ENCODE data around the gene TMEM123.

TMEM123 gene

GRCh38 chr11:102459393-102459792, 6.8 kb upstream of the TMEM123 start:
- peaks cover 18% of the 10 kb centered on the region for H3K4me1 ChIP-seq (ENCODE audit: control insufficient read depth, insufficient read depth, low read length, unreplicated experiment)
- H3K4me3 ChIP-seq (ENCODE audit: low read depth, low read length), result no peak overlapping the region
- H3K27me3 ChIP-seq (ENCODE audit: insufficient read depth, low read length), result no peaks in the 10 kb centered on the region
- no peaks in the 10 kb centered on the region for H3K79me2 ChIP-seq (ENCODE audit: control insufficient read depth, insufficient read depth, low read length, unreplicated experiment)
- H3K36me3 ChIP-seq (ENCODE audit: insufficient read depth, low read length), result no peaks in the 10 kb centered on the region
- no peak overlapping the region for H3K27ac ChIP-seq (ENCODE audit: low read depth, low read length)
- no peak overlapping the region for H2AFZ ChIP-seq (ENCODE audit: low read length, unreplicated experiment)

GRCh38 chr11:102458548-102458947, 6.0 kb upstream of the TMEM123 start:
- H2AFZ ChIP-seq (ENCODE audit: low read length, unreplicated experiment), result no peak overlapping the region
- H3K36me3 ChIP-seq (ENCODE audit: insufficient read depth, low read length), result no peaks in the 10 kb centered on the region
- no peaks in the 10 kb centered on the region for H3K27me3 ChIP-seq (ENCODE audit: insufficient read depth, low read length)
- no peak overlapping the region for H3K4me3 ChIP-seq (ENCODE audit: low read depth, low read length)
- peaks cover 19% of the 10 kb centered on the region for H3K4me1 ChIP-seq (ENCODE audit: control insufficient read depth, insufficient read depth, low read length, unreplicated experiment)
- H3K27ac ChIP-seq (ENCODE audit: low read depth, low read length), result no peak overlapping the region
- no peaks in the 10 kb centered on the region for H3K79me2 ChIP-seq (ENCODE audit: control insufficient read depth, insufficient read depth, low read length, unreplicated experiment)

GRCh38 chr11:102457865-102458264, 5.3 kb upstream of the TMEM123 start:
- peaks cover 22% of the 10 kb centered on the region for H3K4me1 ChIP-seq (ENCODE audit: control insufficient read depth, insufficient read depth, low read length, unreplicated experiment)
- no peak overlapping the region for H2AFZ ChIP-seq (ENCODE audit: low read length, unreplicated experiment)
- no peaks in the 10 kb centered on the region for H3K36me3 ChIP-seq (ENCODE audit: insufficient read depth, low read length)
- H3K27me3 ChIP-seq (ENCODE audit: insufficient read depth, low read length), result no peaks in the 10 kb centered on the region
- no peak overlapping the region for H3K4me3 ChIP-seq (ENCODE audit: low read depth, low read length)
- no peak overlapping the region for H3K27ac ChIP-seq (ENCODE audit: low read depth, low read length)
- no peaks in the 10 kb centered on the region for H3K79me2 ChIP-seq (ENCODE audit: control insufficient read depth, insufficient read depth, low read length, unreplicated experiment)

GRCh38 chr11:102457056-102457677, 4.6 kb upstream of the TMEM123 start:
- no peak overlapping the region for H3K27ac ChIP-seq (ENCODE audit: low read depth, low read length)
- peaks cover 22% of the 10 kb centered on the region for H3K4me1 ChIP-seq (ENCODE audit: control insufficient read depth, insufficient read depth, low read length, unreplicated experiment)
- H3K4me3 ChIP-seq (ENCODE audit: low read depth, low read length), result no peak overlapping the region
- no peaks in the 10 kb centered on the region for H3K36me3 ChIP-seq (ENCODE audit: insufficient read depth, low read length)
- no peak overlapping the region for H2AFZ ChIP-seq (ENCODE audit: low read length, unreplicated experiment)
- H3K27me3 ChIP-seq (ENCODE audit: insufficient read depth, low read length), result no peaks in the 10 kb centered on the region
- H3K79me2 ChIP-seq (ENCODE audit: control insufficient read depth, insufficient read depth, low read length, unreplicated experiment), result peaks cover 3% of the 10 kb centered on the region

- peaks cover 22% of the 10 kb centered on the region for H3K4me1 ChIP-seq (ENCODE audit: control insufficient read depth, insufficient read depth, low read length, unreplicated experiment)
- H3K4me3 ChIP-seq (ENCODE audit: low read depth, low read length), result no peak overlapping the region
- no peaks in the 10 kb centered on the region for H3K36me3 ChIP-seq (ENCODE audit: insufficient read depth, low read length)
- H3K27me3 ChIP-seq (ENCODE audit: insufficient read depth, low read length), result no peaks in the 10 kb centered on the region
- peaks cover 11% of the 10 kb centered on the region for H3K79me2 ChIP-seq (ENCODE audit: control insufficient read depth, insufficient read depth, low read length, unreplicated experiment)
- no peak overlapping the region for H2AFZ ChIP-seq (ENCODE audit: low read length, unreplicated experiment)
- no peak overlapping the region for H3K27ac ChIP-seq (ENCODE audit: low read depth, low read length)
Observed at GRCh38 chr11:102456381-102456780, 3.8 kb upstream of the TMEM123 start.

- Histone ChIP-seq H2AFZ (ENCODE audit: low read length, unreplicated experiment) (no peak overlapping the region), H3K27me3 (ENCODE audit: insufficient read depth, low read length) (no peaks in the 10 kb centered on the region), H3K4me1 (ENCODE audit: control insufficient read depth, insufficient read depth, low read length, unreplicated experiment) (peaks cover 40% of the 10 kb centered on the region), H3K27ac (ENCODE audit: low read depth, low read length) (no peak overlapping the region), H3K4me3 (ENCODE audit: low read depth, low read length) (no peak overlapping the region), H3K79me2 (ENCODE audit: control insufficient read depth, insufficient read depth, low read length, unreplicated experiment) (peaks cover 35% of the 10 kb centered on the region), H3K36me3 (ENCODE audit: insufficient read depth, low read length) (no peaks in the 10 kb centered on the region)
Observed at GRCh38 chr11:102453921-102454320, 1.4 kb upstream of the TMEM123 start.

- Histone ChIP-seq H3K4me1 (ENCODE audit: control insufficient read depth, insufficient read depth, low read length, unreplicated experiment) (peaks cover 46% of the 10 kb centered on the region), H2AFZ (ENCODE audit: low read length, unreplicated experiment) (peak overlapping the region; percentile 83), H3K27me3 (ENCODE audit: insufficient read depth, low read length) (no peaks in the 10 kb centered on the region), H3K79me2 (ENCODE audit: control insufficient read depth, insufficient read depth, low read length, unreplicated experiment) (peaks cover 42% of the 10 kb centered on the region), H3K4me3 (ENCODE audit: low read depth, low read length) (peak overlapping the region; percentile 89), H3K27ac (ENCODE audit: low read depth, low read length) (peak overlapping the region; percentile 56), H3K36me3 (ENCODE audit: insufficient read depth, low read length) (no peaks in the 10 kb centered on the region)
Observed at GRCh38 chr11:102453302-102453695, 734 bp upstream of the TMEM123 start.

GRCh38 chr11:102451681-102452460, 694 bp downstream of the TMEM123 start:
- no peaks in the 10 kb centered on the region; the same call in 1 of the 2 replicates for H3K36me3 ChIP-seq (ENCODE audit: insufficient read depth, low read length)
- peak overlapping the region; percentile 85 for H2AFZ ChIP-seq (ENCODE audit: low read length, unreplicated experiment)
- peak overlapping the region; percentile 56; the same call in 1 of the 2 replicates for H3K27ac ChIP-seq (ENCODE audit: low read depth, low read length)
- peaks cover 60% of the 10 kb centered on the region for H3K4me1 ChIP-seq (ENCODE audit: control insufficient read depth, insufficient read depth, low read length, unreplicated experiment)
- peaks cover 56% of the 10 kb centered on the region for H3K79me2 ChIP-seq (ENCODE audit: control insufficient read depth, insufficient read depth, low read length, unreplicated experiment)
- peak overlapping the region; percentile 89 for H3K4me3 ChIP-seq (ENCODE audit: low read depth, low read length)
- no peaks in the 10 kb centered on the region for H3K27me3 ChIP-seq (ENCODE audit: insufficient read depth, low read length)

- Histone ChIP-seq H3K4me1 (ENCODE audit: control insufficient read depth, insufficient read depth, low read length, unreplicated experiment) (peaks cover 61% of the 10 kb centered on the region), H3K4me3 (ENCODE audit: low read depth, low read length) (peak overlapping the region; percentile 89), H3K27me3 (ENCODE audit: insufficient read depth, low read length) (no peaks in the 10 kb centered on the region), H3K36me3 (ENCODE audit: insufficient read depth, low read length) (no peaks in the 10 kb centered on the region; the same call in 1 of the 2 replicates), H3K27ac (ENCODE audit: low read depth, low read length) (peak overlapping the region; percentile 56; the same call in 1 of the 2 replicates), H2AFZ (ENCODE audit: low read length, unreplicated experiment) (peak overlapping the region; percentile 85), H3K79me2 (ENCODE audit: control insufficient read depth, insufficient read depth, low read length, unreplicated experiment) (peaks cover 59% of the 10 kb centered on the region)
Observed at GRCh38 chr11:102451041-102451680, 1.4 kb downstream of the TMEM123 start.

GRCh38 chr11:102449651-102450570, 2.7 kb downstream of the TMEM123 start:
- H3K4me3 ChIP-seq (ENCODE audit: low read depth, low read length), result peak overlapping the region; percentile 89; the same call in 1 of the 2 replicates
- peaks cover 55% of the 10 kb centered on the region for H3K4me1 ChIP-seq (ENCODE audit: control insufficient read depth, insufficient read depth, low read length, unreplicated experiment)
- H3K27me3 ChIP-seq (ENCODE audit: insufficient read depth, low read length), result no peaks in the 10 kb centered on the region
- peaks cover 11% of the 10 kb centered on the region for H3K36me3 ChIP-seq (ENCODE audit: insufficient read depth, low read length)
- H3K27ac ChIP-seq (ENCODE audit: low read depth, low read length), result no peak overlapping the region
- peaks cover 70% of the 10 kb centered on the region for H3K79me2 ChIP-seq (ENCODE audit: control insufficient read depth, insufficient read depth, low read length, unreplicated experiment)
- no peak overlapping the region for H2AFZ ChIP-seq (ENCODE audit: low read length, unreplicated experiment)
